ENCODE results near the gene SSB.
A peak's percentile ranks its signal among the peaks of the same experiment; 100 is the strongest.

GRCh38 chr2:169824373-169825333 is 26.0 kb downstream of the SSB start, which contains the start of gene METTL5:
- TF ChIP-seq CTCF (IDR thresholded peaks at IDR 0.05) (peak; percentile 94), EZH2 (IDR thresholded peaks at IDR 0.05; ENCODE audit: borderline replicate concordance, insufficient read depth, low read depth, low read length, poor library complexity, severe bottlenecking) (no peak)

Data from B cell (primary cell).